Tibial artery (tissue), 4 donors: Measurements from ENCODE around the gene TRAF5.

Experiments
- DNase-seq, 2 donors: peaks; one replicate each; pipeline ENCODE4 v3.0.0-alpha.2; 2019
- H3K27ac ChIP-seq, 2 donors: fragments of 200-600 bp; sonication (generic) in 1 of 2; 1 replicate in 1 of 2; 2 replicates in 1 of 2; pipeline ENCODE4 v1.5.1; 2018 to 2019; ENCODE audit warnings: mild to moderate bottlenecking in 1 of 2
- H3K27me3 ChIP-seq, 2 donors: fragments of 200-600 bp; sonication (generic) in 1 of 2; one replicate each; pipeline versions ENCODE4 v1.5.1 to v1.6.0; 2016 to 2019
- H3K36me3 ChIP-seq, 3 donors: fragments of 200-600 bp; sonication (generic) in 2 of 3; one replicate each; pipeline ENCODE4 v1.5.1; 2016 to 2019; ENCODE audit warnings: mild to moderate bottlenecking in 2 of 3
- H3K4me1 ChIP-seq, 4 donors: fragments of 200-600 bp; sonication (generic) in 2 of 4; 1 replicate in 3 of 4; 2 replicates in 1 of 4; pipeline ENCODE4 v1.5.1; 2016 to 2019
- H3K4me3 ChIP-seq, 2 donors: fragments of 200-600 bp; sonication (generic) in 1 of 2; 1 replicate in 1 of 2; 2 replicates in 1 of 2; pipeline ENCODE4 v1.5.1; 2018 to 2019; ENCODE audit warnings: mild to moderate bottlenecking in 2 of 2
- H3K9me3 ChIP-seq, 3 donors: fragments of 200-600 bp; sonication (generic) in 1 of 3; one replicate each; pipeline ENCODE4 v1.5.1; 2016 to 2019
- CTCF ChIP-seq, 2 experiments: fragments of 200-600 bp in 1 of 2; fragments of 450-650 bp in 1 of 2; IDR thresholded peaks; one replicate each; pipeline ENCODE4 v1.5.1; 2017 to 2019; ENCODE audit warnings: antibody characterized with exemption in 2 of 2, mild to moderate bottlenecking in 1 of 2, moderate library complexity in 1 of 2
- intact Hi-C: fragments of 100-400 bp; cut with DNase I; formaldehyde crosslinking; loops from one replicate; pipeline ENCODE4 v1.15.0; 2023; ENCODE audit warnings: low total_unique reads

Gene TRAF5

DNA sequence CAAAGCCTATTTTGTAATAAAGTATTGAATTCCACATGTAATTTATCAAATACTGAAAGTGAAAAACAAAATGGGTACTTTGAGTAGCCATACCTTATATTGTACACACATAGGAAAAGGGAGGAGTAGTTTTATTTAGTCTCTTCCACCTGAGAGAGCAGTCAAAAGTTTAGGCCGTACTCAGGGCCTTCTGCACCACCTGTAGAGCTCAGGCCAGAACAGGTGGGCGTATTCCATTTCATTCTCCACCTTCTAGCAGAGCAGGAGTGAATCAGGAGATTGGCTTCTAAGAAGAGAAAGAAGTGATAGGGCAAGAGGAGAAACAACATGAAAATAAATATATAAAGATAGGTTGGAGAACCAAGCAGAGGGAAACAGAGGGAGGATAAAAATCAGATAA, 44.0 kb downstream of the TRAF5 start:
- no peaks in the 10 kb centered on the region for H3K4me1 ChIP-seq
- H3K9me3 ChIP-seq = no peaks in the 10 kb centered on the region
- DNase-seq = no peak
- H3K27me3 ChIP-seq = no peaks in the 10 kb centered on the region
- H3K27ac ChIP-seq = no peak overlapping the region
- no peak for TF ChIP-seq CTCF (IDR thresholded peaks at IDR 0.05)
- intact Hi-C loops = no loop called here
- H3K4me3 ChIP-seq = no peak overlapping the region
- H3K36me3 ChIP-seq = peaks cover 36 to 74% (median 52%) of the 10 kb centered on the region in 3 donors

DNA sequence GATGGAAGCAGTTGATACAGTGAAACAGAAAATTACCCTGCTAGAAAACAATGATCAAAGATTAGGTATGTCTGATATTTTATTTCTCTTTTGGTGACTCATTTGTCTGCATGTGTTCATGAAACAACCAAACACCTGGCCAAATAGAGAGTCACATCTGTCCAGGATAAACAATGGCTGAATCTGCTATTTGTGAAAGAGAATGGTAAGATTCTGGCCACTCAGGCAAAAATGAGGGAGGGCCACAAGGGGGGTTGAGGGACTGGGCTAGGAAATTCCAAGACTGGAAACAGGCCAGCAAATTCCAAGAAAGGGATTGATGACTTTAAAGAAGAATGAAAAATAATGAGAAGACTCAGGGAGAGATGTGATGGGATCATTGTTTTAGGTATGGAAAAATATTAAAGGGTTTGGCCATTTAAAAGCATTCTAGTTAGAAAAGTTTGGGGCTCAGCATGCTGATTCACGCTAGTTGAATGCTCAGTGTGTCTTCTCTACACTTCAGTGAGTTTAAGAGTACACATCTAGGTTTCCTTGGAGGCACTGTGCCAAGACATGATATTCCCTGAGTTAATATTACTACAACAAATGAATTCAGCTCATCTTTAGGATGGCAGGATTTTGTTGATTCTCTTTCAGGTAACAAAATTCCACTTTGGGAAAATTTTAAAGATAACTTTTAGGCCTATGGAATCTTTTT, 44.9 kb downstream of the TRAF5 start:
- H3K4me1 ChIP-seq = no peaks in the 10 kb centered on the region
- no peak for DNase-seq
- intact Hi-C loops = no loop called here
- H3K9me3 ChIP-seq = no peaks in the 10 kb centered on the region
- TF ChIP-seq CTCF (IDR thresholded peaks at IDR 0.05) = no peak
- no peak overlapping the region for H3K27ac ChIP-seq
- no peak overlapping the region for H3K4me3 ChIP-seq
- H3K36me3 ChIP-seq = peaks cover 32 to 73% (median 43%) of the 10 kb centered on the region in 3 donors
- H3K27me3 ChIP-seq = no peaks in the 10 kb centered on the region

DNA sequence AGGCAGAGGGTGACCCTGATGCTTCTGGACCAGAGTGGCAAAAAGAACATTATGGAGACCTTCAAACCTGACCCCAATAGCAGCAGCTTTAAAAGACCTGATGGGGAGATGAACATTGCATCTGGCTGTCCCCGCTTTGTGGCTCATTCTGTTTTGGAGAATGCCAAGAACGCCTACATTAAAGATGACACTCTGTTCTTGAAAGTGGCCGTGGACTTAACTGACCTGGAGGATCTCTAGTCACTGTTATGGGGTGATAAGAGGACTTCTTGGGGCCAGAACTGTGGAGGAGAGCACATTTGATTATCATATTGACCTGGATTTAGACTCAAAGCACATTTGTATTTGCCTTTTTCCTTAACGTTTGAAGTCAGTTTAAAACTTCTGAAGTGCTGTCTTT, 45.8 kb downstream of the TRAF5 start:
- Histone ChIP-seq H3K4me1 (no peaks in the 10 kb centered on the region), H3K9me3 (no peaks in the 10 kb centered on the region), H3K36me3 (peaks cover 29 to 65% (median 34%) of the 10 kb centered on the region in 3 donors), H3K27ac (no peak overlapping the region), H3K4me3 (no peak overlapping the region), H3K27me3 (no peaks in the 10 kb centered on the region)
- no peak for DNase-seq
- intact Hi-C loops = no loop called here
- no peak for TF ChIP-seq CTCF (IDR thresholded peaks at IDR 0.05)

- Histone ChIP-seq H3K4me3 (no peak overlapping the region), H3K4me1 (no peaks in the 10 kb centered on the region), H3K27me3 (no peaks in the 10 kb centered on the region), H3K9me3 (no peaks in the 10 kb centered on the region), H3K27ac (no peak overlapping the region), H3K36me3 (peaks cover 18 to 40% (median 29%) of the 10 kb centered on the region in 3 donors)
- no peak for DNase-seq
- intact Hi-C loops = no loop called here
- no peak for TF ChIP-seq CTCF (IDR thresholded peaks at IDR 0.05)
These were observed 48.6 kb downstream of the TRAF5 start for GRCh38 chr1:211375146-211375818.

GRCh38 chr1:211375949-211376348, 49.3 kb downstream of the TRAF5 start:
- no peak for TF ChIP-seq CTCF (IDR thresholded peaks at IDR 0.05)
- DNase-seq = no peak

More at GRCh38 chr1:211375949-211376348, 49.3 kb downstream of the TRAF5 start:
- Histone ChIP-seq H3K4me1 (no peaks in the 10 kb centered on the region), H3K27ac (no peak overlapping the region), H3K9me3 (no peaks in the 10 kb centered on the region), H3K4me3 (no peak overlapping the region), H3K36me3 (peaks cover 18 to 40% (median 29%) of the 10 kb centered on the region in 3 donors), H3K27me3 (no peaks in the 10 kb centered on the region)
- intact Hi-C loops = no loop called here
